Ovary (tissue), 9 donors: ENCODE data around the gene RPS21. TPM values are rescaled to one million over a fixed set of nuclear protein-coding genes. Genes with fewer than 3 reads are reported as not detected.

Experiments used
- DNase-seq, 5 donors: peaks; one replicate each; pipeline ENCODE4 v3.0.0-alpha.2; 2019 to 2020
- H3K27ac ChIP-seq, 2 donors: fragments of 200-600 bp; one replicate each; pipeline versions ENCODE4 v1.5.1 to v1.8.0; 2019 to 2022
- H3K27me3 ChIP-seq: fragments of 200-600 bp; one replicate; pipeline ENCODE4 v1.8.0; 2022
- H3K36me3 ChIP-seq: fragments of 200-600 bp; sonication (generic); one replicate; pipeline ENCODE4 v1.5.1; 2019
- H3K4me1 ChIP-seq: one replicate; pipeline ENCODE4 v1.8.1; 2013; ENCODE audit warnings: mild to moderate bottlenecking, moderate library complexity; ENCODE audit not compliant: insufficient read depth
- H3K4me3 ChIP-seq: fragments of 200-600 bp; sonication (generic); one replicate; pipeline ENCODE4 v1.5.1; 2017
- H3K9me3 ChIP-seq, 2 donors: fragments of 200-600 bp in 1 of 2; sonication (generic) in 1 of 2; one replicate each; pipeline versions ENCODE4 v1.5.1 to v1.8.1; 2013 to 2019; ENCODE audit warnings: mild to moderate bottlenecking in 1 of 2, moderate library complexity in 1 of 2
- EP300 ChIP-seq: sonication (generic); formaldehyde crosslinking; IDR thresholded peaks from one replicate; pipeline ENCODE4 v1.6.1; 2017; ENCODE audit warnings: antibody characterized with exemption
- POLR2A ChIP-seq: fragments of 450-650 bp; IDR thresholded peaks from one replicate; pipeline ENCODE4 v1.6.1; 2017; ENCODE audit warnings: antibody characterized with exemption, mild to moderate bottlenecking, moderate library complexity
- WGBS, 3 donors: extraction: QIAGEN DNeasy Blood & Tissue Kit in 1 of 3; methylation state at CpG; one replicate each; pipeline versions ENCODE4 v1.1.5 to v1.1.7; 2013 to 2017; 5-methylcytosine and 5-hydroxymethylcytosine counted together
- intact Hi-C, 4 donors: fragments of 100-400 bp; cut with DNase I; formaldehyde crosslinking; loops; one replicate each; pipeline versions ENCODE4 v1.11.0 to v1.15.1; 2022 to 2023
- polyA plus RNA-seq, 2 donors: library from polyadenylated mRNA; stranded (reverse); fragments of 200-250 nt in 1 of 2; fragments of 350-450 nt in 1 of 2; fragmentation: Illumina TruSeq in 1 of 2; extraction: RNeasy Lipid Tissue Mini Kit (QIAGEN cat#74804) in 1 of 2; gene quantifications; one replicate each; pipeline ENCODE4 v1.2.3, GENCODE V29; 2013 to 2014
- total RNA-seq, 7 donors: library from RNA; depleted of rRNA in 2 of 7; stranded (reverse); fragments of >200 nt in 2 of 7; fragmentation: NEBNext Ultra II Directional in 3 of 7; extraction: Animal tissue kit (Norgen Biotek cat#: 25700) in 3 of 7; gene quantifications; one replicate each; pipeline versions ENCODE4 v1.1.0 to v1.2.4, GENCODE V29; 2016 to 2023
- TF ChIP-seq, protein P1 (sequence below), 3 donors: fragments of 450-650 bp in 2 of 3; fragments of 200-600 bp in 1 of 3; IDR thresholded peaks; one replicate each; pipeline versions ENCODE4 v1.5.1 to v1.8.0; 2016 to 2022; ENCODE audit warnings: antibody characterized with exemption in 3 of 3, mild to moderate bottlenecking in 1 of 3
- donor health status: DM: no; HTN: no; CAD: no; lungs with moderate emphysema.
- donor health status: DM: no; HTN: no; CAD: no.
- donor health status: Bipolar disorder and iron deficiency.
- donor health status: DM: yes; HTN: yes; CAD: no.
- donor health status: DM: no; HTN: no; CAD: no.
- donor health status: DM: yes; HTN: yes; CAD: no.

RPS21 gene
- total and polyA plus RNA-seq, 9 donors, result 1,038 to 9,967 (median 2,977) TPM

DNA sequence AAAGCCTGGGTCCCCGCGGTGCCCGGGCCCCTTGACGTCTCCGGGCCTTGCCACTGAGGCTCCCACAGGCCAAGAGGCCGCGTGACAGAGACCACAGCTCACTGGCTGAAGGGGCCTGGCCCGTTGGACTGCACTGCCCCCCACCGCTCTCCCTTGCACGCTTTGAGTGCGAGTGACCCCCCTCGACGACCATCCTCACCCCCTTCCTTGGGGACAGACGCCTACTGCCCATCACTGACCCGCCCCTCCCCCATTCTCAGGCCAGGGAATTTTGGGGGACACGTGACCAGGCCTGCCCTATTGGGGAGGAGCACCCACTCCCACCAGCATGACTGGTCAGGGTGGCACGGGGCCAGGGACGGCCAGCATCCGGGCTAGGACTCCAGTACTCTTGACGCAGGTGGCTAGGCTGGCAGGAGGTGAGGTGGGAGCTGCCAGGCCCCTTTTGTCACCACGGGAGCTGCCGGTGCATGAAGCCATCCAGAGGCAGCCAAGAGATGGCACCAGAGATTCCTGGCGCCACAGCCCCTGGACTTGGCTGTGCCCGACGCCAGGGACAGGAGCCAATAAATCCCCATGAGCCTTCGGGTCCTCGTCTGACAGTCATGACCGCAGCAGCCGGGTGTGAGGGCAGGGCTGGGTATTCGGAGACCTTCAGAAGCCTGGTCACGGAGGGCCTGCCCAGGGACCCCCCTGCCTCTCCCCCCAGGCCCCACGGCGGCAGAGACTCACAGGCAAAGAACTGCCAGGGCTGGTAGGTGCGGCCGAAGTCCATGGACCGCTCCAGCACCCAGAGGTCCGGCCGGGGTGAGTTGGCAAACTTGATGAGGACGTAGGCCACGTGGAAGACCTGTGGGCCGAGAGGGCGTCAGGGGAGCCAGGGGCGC lies 34.3 kb upstream of the RPS21 start:
- WGBS, 3 donors, result 76 to 84% (median 79%) methylated on average over 41 to 43 of the region's 43 CpGs
- intact Hi-C loops, result no loop called here

DNA sequence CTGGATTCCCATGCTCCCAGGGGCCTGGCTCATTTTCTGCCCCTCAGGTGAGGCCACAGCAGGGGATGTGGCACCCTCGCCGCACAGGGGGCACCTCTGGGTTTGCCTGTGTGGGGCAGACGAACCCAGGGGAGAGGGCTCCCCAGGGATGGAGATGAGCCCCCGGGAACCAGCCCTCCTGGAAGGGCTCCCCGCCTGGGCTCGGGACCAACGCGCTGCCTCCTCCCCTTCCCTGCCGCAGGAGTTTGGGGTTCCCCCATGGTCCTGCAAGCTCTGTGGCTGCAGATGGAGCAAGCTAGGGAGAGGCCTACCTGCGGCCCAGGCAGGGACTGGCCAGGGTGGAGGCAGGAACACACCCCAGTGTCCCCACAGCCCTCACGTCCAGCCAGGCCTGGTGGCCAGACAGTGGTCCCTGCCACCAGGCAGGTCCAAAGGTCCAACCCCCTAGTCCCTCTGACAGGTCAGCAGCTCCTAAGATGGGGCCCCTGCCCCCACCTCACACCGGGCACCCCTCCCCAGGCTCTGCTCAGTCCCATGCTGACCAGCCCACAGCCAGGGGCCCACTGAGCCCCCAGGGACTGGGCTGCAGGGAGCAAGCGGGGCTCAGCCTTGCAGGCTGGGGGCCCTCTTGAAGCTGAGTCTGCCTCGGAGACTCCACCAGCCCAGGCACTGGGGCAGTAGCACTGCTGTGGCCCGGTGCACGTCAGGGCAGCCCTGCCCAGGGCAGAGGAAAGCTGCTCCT lies 33.4 kb upstream of the RPS21 start:
- Histone ChIP-seq H3K4me1 (peaks cover 17% of the 10 kb centered on the region), H3K36me3 (no peaks in the 10 kb centered on the region), H3K27me3 (no peaks in the 10 kb centered on the region), H3K9me3 (no peaks in the 10 kb centered on the region), H3K4me3 (no peak overlapping the region), H3K27ac (no peak overlapping the region)
- WGBS, 3 donors, result 79 to 94% (median 88%) methylated on average over 11 to 16 of the region's 16 CpGs
- intact Hi-C loops, result no loop called here
- no peak for TF ChIP-seq EP300
- no peak for TF ChIP-seq POLR2A
- TF ChIP-seq, protein P1, sequence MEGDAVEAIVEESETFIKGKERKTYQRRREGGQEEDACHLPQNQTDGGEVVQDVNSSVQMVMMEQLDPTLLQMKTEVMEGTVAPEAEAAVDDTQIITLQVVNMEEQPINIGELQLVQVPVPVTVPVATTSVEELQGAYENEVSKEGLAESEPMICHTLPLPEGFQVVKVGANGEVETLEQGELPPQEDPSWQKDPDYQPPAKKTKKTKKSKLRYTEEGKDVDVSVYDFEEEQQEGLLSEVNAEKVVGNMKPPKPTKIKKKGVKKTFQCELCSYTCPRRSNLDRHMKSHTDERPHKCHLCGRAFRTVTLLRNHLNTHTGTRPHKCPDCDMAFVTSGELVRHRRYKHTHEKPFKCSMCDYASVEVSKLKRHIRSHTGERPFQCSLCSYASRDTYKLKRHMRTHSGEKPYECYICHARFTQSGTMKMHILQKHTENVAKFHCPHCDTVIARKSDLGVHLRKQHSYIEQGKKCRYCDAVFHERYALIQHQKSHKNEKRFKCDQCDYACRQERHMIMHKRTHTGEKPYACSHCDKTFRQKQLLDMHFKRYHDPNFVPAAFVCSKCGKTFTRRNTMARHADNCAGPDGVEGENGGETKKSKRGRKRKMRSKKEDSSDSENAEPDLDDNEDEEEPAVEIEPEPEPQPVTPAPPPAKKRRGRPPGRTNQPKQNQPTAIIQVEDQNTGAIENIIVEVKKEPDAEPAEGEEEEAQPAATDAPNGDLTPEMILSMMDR (IDR thresholded peaks at IDR 0.05), result no peak
- DNase-seq, result peak in 1 of 5 donors; percentile 17

More for the DNA sequence above, 34.3 kb upstream of the RPS21 start:
- Histone ChIP-seq H3K4me1 (peaks cover 17% of the 10 kb centered on the region), H3K27me3 (no peaks in the 10 kb centered on the region), H3K4me3 (no peak overlapping the region), H3K27ac (no peak overlapping the region), H3K9me3 (no peaks in the 10 kb centered on the region), H3K36me3 (no peaks in the 10 kb centered on the region)
- DNase-seq, result peak in 2 of 5 donors; percentile 38 to 42
- TF ChIP-seq EP300 (no peak), POLR2A (no peak)
- TF ChIP-seq, protein P1 (IDR thresholded peaks at IDR 0.05), result no peak

DNA sequence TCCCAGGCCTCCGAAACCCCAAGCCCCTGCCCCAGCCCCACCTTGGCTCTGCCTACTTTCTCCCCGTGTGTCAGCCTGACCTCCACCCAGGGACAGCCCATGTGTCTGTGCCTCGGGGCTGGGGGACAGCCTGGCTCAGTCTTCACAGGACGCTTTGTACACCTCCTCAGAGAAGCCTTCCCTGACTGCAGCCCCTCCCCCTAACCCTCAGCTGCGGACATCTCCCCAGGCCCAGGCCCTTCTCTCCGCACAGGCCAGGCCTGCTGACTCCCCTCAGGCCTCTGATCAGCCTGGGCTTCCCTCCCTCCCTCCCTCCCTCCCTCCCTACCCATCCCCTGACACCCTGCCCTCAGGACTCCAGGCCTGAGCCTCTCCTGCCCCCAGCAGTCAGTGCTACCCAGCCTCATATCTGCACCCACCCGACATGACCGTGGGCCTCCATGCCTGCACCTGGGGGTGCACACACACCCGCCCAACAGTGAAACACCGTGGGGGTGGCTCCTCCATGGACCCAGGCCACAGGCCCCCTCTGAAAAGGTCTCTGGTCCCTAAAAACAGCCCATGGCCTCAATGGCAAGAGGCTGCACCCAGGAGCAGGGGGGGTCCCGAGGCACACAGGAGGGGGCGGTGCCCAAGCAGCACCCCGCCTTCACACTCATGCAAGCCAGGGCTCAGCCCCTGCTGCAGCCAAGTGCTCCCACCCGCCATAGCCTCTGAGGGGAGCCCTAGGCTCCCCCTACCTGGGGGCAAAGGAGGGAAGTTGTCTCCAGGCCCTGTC lies 32.7 kb upstream of the RPS21 start:
- TF ChIP-seq POLR2A (no peak), EP300 (no peak)
- TF ChIP-seq, protein P1 (IDR thresholded peaks at IDR 0.05), result no peak

DNA sequence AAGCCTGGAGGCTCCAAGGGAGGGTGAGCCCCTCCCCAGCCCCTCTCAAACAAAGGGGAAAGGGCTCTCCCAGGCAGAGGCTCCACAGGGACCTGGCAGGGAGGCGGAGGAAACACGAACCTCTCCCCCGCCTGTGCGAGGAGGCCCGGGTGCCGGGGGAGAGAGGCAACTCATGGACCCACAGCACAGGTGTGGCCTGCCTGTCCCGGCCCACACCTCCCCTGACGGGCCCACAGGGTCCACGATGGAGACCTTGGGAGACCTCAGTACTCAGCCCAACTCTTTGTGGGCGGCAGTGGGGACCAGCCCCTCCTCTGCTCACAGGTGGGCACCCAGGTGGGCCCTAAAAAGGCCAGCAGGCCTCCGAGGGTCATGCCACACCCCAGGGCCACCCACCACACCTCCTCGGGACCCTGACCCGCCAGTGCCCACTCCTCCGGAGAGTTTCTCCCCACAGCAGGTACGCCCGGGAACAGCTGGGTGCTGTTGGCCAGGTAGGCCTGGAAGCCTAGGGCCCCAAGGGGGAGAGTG lies 32.0 kb upstream of the RPS21 start:
- Histone ChIP-seq H3K4me1 (peaks cover 17% of the 10 kb centered on the region), H3K27ac (peak overlapping the region; percentile 60 to 68), H3K36me3 (no peaks in the 10 kb centered on the region), H3K9me3 (no peaks in the 10 kb centered on the region), H3K27me3 (no peaks in the 10 kb centered on the region), H3K4me3 (no peak overlapping the region)
- peak in 2 of 5 donors; percentile 22 to 31 for DNase-seq
- intact Hi-C loops, result no loop called here
- WGBS, 3 donors, result 72 to 85% (median 78%) methylated on average over 16 of the region's 16 CpGs
- TF ChIP-seq POLR2A, result no peak
- TF ChIP-seq, protein P1 (IDR thresholded peaks at IDR 0.05), result no peak
- no peak for TF ChIP-seq EP300

More for the DNA sequence above, 32.7 kb upstream of the RPS21 start:
- DNase-seq, result peak in 2 of 5 donors; percentile 17 to 29
- H3K36me3 ChIP-seq, result no peaks in the 10 kb centered on the region
- peaks cover 17% of the 10 kb centered on the region for H3K4me1 ChIP-seq
- H3K9me3 ChIP-seq, result no peaks in the 10 kb centered on the region
- 73 to 77% (median 75%) methylated on average over 14 of the region's 14 CpGs for WGBS, 3 donors
- intact Hi-C loops, result no loop called here
- no peak overlapping the region for H3K4me3 ChIP-seq
- no peaks in the 10 kb centered on the region for H3K27me3 ChIP-seq
- no peak overlapping the region for H3K27ac ChIP-seq
